Nephron progenitor cell (in vitro differentiated cells): ENCODE measurements around the gene OTOP3.

ENCODE experiments used
- DNase-seq: peaks from one replicate; pipeline ENCODE4 v3.0.0; 2021
- H3K27ac Mint-ChIP-seq: 2 replicates; pipeline ENCODE4 v1.8.0; 2021; ENCODE audit warnings: mild to moderate bottlenecking, moderate library complexity, mixed read lengths
- H3K27me3 Mint-ChIP-seq: 2 replicates; pipeline ENCODE4 v1.8.0; 2021; ENCODE audit warnings: mild to moderate bottlenecking, low read depth, mixed read lengths; ENCODE audit not compliant: poor library complexity
- H3K36me3 Mint-ChIP-seq: 2 replicates; pipeline ENCODE4 v1.8.0; 2021; ENCODE audit warnings: low read depth, mixed read lengths
- H3K4me1 Mint-ChIP-seq: 2 replicates; pipeline ENCODE4 v1.8.0; 2021; ENCODE audit warnings: mixed read lengths
- H3K4me3 Mint-ChIP-seq: 2 replicates; pipeline ENCODE4 v1.8.0; 2021; ENCODE audit warnings: mild to moderate bottlenecking, moderate library complexity, mixed read lengths
- H3K9me3 Mint-ChIP-seq: 2 replicates; pipeline ENCODE4 v1.8.0; 2021; ENCODE audit warnings: mild to moderate bottlenecking, moderate library complexity, mixed read lengths
- TF ChIP-seq, protein P1 (sequence below): fragments of 200-600 bp; sonication (generic); IDR thresholded peaks from 2 replicates; pipeline ENCODE4 v1.5.0; 2021; ENCODE audit warnings: antibody characterized with exemption

OTOP3 gene

DNA sequence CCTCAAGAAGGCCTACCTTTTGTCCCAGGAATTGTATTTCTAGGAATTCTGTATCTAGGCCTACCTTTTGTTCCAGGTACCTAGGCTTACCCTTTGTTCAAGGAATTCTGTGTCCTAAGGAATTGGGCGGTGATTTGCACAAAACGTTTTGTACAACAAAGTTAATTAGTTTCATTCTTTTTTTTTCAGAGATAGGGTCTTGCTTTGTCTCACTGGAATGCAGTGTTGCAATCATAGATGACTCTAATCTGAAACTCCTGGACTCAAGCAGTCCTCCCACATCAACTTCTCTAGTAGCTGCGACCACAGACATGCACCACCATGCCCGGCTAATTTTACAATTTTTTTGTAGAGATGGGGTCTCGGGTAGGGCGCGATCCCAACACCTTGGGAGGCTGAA, 58.7 kb downstream of the OTOP3 start:
- Mint-ChIP-seq H3K36me3 (peaks cover 4% of the 10 kb centered on the region), H3K4me1 (peaks cover 34% of the 10 kb centered on the region), H3K27ac (no peak overlapping the region), H3K4me3 (no peak overlapping the region), H3K9me3 (no peaks in the 10 kb centered on the region), H3K27me3 (peaks cover 3% of the 10 kb centered on the region)
- TF ChIP-seq, protein P1, sequence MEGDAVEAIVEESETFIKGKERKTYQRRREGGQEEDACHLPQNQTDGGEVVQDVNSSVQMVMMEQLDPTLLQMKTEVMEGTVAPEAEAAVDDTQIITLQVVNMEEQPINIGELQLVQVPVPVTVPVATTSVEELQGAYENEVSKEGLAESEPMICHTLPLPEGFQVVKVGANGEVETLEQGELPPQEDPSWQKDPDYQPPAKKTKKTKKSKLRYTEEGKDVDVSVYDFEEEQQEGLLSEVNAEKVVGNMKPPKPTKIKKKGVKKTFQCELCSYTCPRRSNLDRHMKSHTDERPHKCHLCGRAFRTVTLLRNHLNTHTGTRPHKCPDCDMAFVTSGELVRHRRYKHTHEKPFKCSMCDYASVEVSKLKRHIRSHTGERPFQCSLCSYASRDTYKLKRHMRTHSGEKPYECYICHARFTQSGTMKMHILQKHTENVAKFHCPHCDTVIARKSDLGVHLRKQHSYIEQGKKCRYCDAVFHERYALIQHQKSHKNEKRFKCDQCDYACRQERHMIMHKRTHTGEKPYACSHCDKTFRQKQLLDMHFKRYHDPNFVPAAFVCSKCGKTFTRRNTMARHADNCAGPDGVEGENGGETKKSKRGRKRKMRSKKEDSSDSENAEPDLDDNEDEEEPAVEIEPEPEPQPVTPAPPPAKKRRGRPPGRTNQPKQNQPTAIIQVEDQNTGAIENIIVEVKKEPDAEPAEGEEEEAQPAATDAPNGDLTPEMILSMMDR = no peak
- no peak for DNase-seq

DNA sequence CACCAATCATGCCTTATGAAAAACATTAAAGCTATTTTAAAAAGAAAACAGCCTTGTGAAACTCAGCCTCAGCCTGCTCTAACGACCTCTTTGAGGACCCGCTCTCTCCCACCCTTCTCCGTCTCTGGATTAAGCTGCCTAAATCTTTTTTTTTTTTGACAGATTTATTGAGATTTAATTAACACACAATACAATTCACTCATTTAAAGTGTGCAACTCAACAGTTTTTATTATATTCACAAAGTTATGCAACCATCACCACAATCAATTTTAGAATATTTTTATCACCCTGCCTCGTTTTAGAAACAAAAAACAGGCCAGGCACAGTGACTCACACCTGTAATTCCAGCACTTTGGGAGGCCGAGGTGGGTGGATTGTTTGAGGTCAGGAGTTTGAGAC, 60.1 kb downstream of the OTOP3 start:
- Mint-ChIP-seq H3K9me3 (no peaks in the 10 kb centered on the region), H3K36me3 (peaks cover 4% of the 10 kb centered on the region), H3K27me3 (peaks cover under 1% of the 10 kb centered on the region), H3K4me1 (peaks cover 25% of the 10 kb centered on the region), H3K4me3 (no peak overlapping the region), H3K27ac (no peak overlapping the region)
- TF ChIP-seq, protein P1 = no peak
- DNase-seq = no peak

DNA sequence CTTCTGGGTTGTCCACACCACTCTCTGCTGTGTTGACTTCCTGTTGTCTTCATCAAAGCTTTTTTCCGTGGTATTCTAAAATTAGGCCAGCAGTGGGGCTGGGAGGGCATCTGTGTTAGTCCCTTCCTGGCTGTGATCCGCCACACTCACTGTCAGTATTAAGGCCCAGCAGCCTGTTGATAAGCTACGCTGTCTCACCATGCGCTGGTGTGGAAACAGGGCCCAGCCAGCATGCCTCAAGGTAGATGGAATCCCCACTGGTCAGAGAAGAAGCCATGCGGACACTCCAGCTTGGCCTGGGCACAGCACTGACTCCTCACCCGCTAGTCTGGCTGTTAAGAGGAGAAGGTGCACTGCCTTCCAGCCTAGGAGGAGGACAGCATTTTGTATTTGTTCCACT, 63.1 kb downstream of the OTOP3 start:
- Mint-ChIP-seq H3K4me3 (no peak overlapping the region), H3K4me1 (peaks cover 3% of the 10 kb centered on the region), H3K9me3 (no peaks in the 10 kb centered on the region), H3K27ac (no peak overlapping the region), H3K27me3 (no peaks in the 10 kb centered on the region), H3K36me3 (peaks cover 8% of the 10 kb centered on the region)
- TF ChIP-seq, protein P1 = no peak
- DNase-seq = no peak

DNA sequence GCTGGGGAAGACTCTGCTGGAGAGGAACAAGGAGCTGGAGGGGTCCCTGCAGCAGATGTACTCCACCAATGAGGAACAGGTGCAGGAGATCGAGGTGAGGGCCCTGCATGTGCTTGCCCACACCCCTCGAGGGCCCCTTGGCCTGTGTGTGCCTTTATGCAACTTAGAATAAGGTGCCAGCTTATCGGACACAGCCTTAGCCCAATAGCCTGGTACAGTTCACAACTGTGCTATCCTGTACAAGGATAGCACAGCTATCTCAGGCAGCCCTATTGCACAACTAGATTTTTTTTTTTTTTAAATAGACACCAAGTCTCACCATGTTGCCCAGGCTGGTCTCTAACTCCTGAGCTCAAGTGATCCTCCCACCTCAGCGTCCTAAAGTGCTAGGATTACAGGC, 63.8 kb downstream of the OTOP3 start:
- Mint-ChIP-seq H3K36me3 (peaks cover 8% of the 10 kb centered on the region), H3K27ac (no peak overlapping the region), H3K9me3 (no peaks in the 10 kb centered on the region), H3K4me3 (no peak overlapping the region), H3K27me3 (no peaks in the 10 kb centered on the region), H3K4me1 (no peaks in the 10 kb centered on the region)
- TF ChIP-seq, protein P1 = no peak
- no peak for DNase-seq
